Left cardiac atrium (tissue), 4 donors: ENCODE data around the gene CD300LF. TPM values are rescaled to one million over a fixed set of nuclear protein-coding genes. Genes with fewer than 3 reads are reported as not detected.

ENCODE experiments used
- ATAC-seq, 2 donors: fragments of 200-7000 bp; cut with Tn5 transposase; one replicate each; pipeline ENCODE4 v1.9.1; 2020; ENCODE audit warnings: mild to moderate bottlenecking in 2 of 2, moderate library complexity in 2 of 2
- DNase-seq: peaks from one replicate; pipeline ENCODE4 v3.0.0-alpha.2; 2020
- intact Hi-C, 2 donors: fragments of 100-400 bp; cut with DNase I; formaldehyde crosslinking; loops; one replicate each; pipeline versions ENCODE4 v1.14.1 to v1.15.1; 2022 to 2023
- total RNA-seq, 2 donors: library from RNA; stranded (reverse); fragmentation: NEBNext Ultra II Directional; extraction: Animal tissue kit (Norgen Biotek cat#: 25700); gene quantifications; one replicate each; pipeline ENCODE4 v1.2.1, GENCODE V29; 2021
- donor health status: DM: no; HTN: yes; CAD: no.
- donor health status: DM: no; HTN: yes; CAD: no; lungs with severe emphysema.
- donor health status: DM: yes; HTN: yes; CAD: no.
- donor health status: Dilated cardiomyopathy.

The CD300LF gene
- total RNA-seq, 2 donors from 2014 or later: 0.41 to 0.44 TPM

DNA sequence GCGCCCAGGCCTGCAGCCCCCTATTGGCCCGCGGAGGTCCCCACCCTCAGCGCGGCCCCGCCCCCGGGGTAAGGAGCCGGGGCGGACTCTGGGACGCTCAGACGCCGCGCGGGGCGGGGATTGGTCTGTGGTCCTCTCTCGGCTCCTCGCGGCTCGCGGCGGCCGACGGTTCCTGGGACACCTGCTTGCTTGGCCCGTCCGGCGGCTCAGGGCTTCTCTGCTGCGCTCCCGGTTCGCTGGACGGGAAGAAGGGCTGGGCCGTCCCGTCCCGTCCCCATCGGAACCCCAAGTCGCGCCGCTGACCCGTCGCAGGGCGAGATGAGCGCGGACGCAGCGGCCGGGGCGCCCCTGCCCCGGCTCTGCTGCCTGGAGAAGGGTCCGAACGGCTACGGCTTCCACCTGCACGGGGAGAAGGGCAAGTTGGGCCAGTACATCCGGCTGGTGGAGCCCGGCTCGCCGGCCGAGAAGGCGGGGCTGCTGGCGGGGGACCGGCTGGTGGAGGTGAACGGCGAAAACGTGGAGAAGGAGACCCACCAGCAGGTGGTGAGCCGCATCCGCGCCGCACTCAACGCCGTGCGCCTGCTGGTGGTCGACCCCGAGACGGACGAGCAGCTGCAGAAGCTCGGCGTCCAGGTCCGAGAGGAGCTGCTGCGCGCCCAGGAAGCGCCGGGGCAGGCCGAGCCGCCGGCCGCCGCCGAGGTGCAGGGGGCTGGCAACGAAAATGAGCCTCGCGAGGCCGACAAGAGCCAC is 36.0 kb upstream of the CD300LF start, which contains the start of gene NHERF1:
TSS of gene NHERF1 (plus strand) at position 100 of the 750 bp plus-strand sequence. CDS start at position 319, 219 bp downstream.
- intact Hi-C loops: loop anchor here in 1 of 2 donors (10.0 kb wide), 1 partner anchor 116 kb away; no protein-coding TSS in a partner anchor
- peak; percentile 96 for DNase-seq
- ATAC-seq: peak; percentile 95

- no peak for ATAC-seq
- intact Hi-C loops: loop anchor here in 1 of 2 donors (10.0 kb wide), 1 partner anchor 117 kb away; no protein-coding TSS in a partner anchor
- no peak for DNase-seq
Observed at GRCh38 chr17:74748279-74748528, 35.5 kb upstream of the CD300LF start.

GRCh38 chr17:74746922-74747321 is 34.2 kb upstream of the CD300LF start:
- intact Hi-C loops: loop anchor here in 1 of 2 donors (10.0 kb wide), 1 partner anchor 118 kb away; no protein-coding TSS in a partner anchor
- DNase-seq (no peak), ATAC-seq (no peak)

DNA sequence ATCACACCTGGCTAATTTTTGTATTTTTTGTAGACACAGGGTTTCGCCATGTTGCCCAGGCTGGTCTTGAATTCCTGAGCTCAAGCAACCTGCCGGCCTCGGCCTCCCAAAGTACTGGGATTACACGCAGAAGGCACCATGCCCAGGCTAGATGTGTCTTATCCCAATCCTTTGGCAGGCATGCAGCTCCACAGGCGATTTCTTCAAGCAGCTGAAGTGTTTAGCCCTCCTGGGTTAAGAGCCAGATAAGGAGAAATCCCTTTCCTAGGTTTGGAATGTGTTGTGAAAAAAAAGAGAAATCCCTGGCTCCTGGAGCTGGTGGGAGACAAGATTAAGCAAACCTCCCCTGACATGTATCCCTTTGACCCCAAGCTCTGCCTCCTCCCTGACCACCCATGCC is 33.7 kb upstream of the CD300LF start:
- ATAC-seq (no peak), DNase-seq (no peak)
- intact Hi-C loops: loop anchor here in 1 of 2 donors (10.0 kb wide), 1 partner anchor 118 kb away; no protein-coding TSS in a partner anchor

- no peak for ATAC-seq
- DNase-seq: no peak
- intact Hi-C loops: loop anchor here (2.0 to 10.0 kb wide), 2 partner anchors 25 to 119 kb away; no protein-coding TSS in a partner anchor
Observed at GRCh38 chr17:74745548-74746177, 32.9 kb upstream of the CD300LF start.

GRCh38 chr17:74744714-74745547 is 32.2 kb upstream of the CD300LF start:
- DNase-seq (peak; percentile 84), ATAC-seq (peak; percentile 13 to 19)
- intact Hi-C loops: loop anchor here (2.0 to 10.0 kb wide), 2 partner anchors 26 to 120 kb away; no protein-coding TSS in a partner anchor

DNA sequence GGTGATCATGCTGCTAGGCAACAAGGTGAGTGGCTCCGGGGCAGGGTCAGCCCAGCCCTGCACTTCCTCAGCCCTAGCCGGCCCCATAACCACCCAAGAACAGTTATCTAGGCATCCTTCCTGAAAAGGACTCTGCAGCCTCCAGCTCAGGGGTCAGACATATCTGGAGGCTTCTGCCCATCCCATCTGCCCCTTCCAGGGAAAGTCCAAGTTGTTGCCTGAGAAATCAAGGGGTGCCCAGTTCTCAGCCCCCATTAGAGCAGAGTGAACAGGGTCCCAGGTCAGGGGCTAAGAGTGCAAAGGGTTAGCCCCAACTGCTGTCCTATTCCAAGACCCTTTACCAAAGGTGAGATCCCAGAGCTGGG is 31.6 kb upstream of the CD300LF start:
- intact Hi-C loops: loop anchor here (2.0 to 10.0 kb wide), 2 partner anchors 26 to 120 kb away; no protein-coding TSS in a partner anchor
- DNase-seq (no peak), ATAC-seq (no peak)

GRCh38 chr17:74743755-74744154 is 31.0 kb upstream of the CD300LF start:
- no peak for DNase-seq
- intact Hi-C loops: loop anchor here (2.0 to 10.0 kb wide), 3 partner anchors 27 to 121 kb away; partner anchors contain the start of gene GRIN2C (in 1 of the 2)
- no peak for ATAC-seq

- ATAC-seq: no peak
- no peak for DNase-seq
- intact Hi-C loops: loop anchor here (2.0 to 10.0 kb wide), 2 partner anchors 116 to 122 kb away; partner anchors contain the start of gene GRIN2C (in 1 of the 2)
Observed at GRCh38 chr17:74742978-74743545, 30.3 kb upstream of the CD300LF start.

DNA sequence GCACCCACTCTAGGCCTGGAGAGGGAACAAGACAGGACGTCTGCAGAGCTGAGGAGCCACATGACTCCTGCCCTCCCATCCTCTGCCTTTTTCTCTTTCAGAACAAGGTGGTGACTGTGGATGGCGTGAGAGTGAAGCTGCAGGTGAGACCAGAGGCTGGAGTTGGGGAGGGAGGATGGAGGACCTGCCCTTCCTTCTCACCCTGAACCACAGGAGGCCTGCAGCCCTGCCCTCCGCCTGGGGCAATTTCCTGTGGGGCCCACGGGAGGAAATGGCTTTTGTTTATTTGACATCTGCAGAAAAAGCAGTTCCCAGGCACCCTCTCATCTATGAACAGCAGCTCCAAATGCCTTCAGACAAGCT is 29.4 kb upstream of the CD300LF start:
- intact Hi-C loops: loop anchor here (2.0 to 10.0 kb wide), 2 partner anchors 117 to 123 kb away; partner anchors contain the start of gene GRIN2C (in 1 of the 2)
- ATAC-seq (no peak), DNase-seq (no peak)

GRCh38 chr17:74740641-74741387 is 28.1 kb upstream of the CD300LF start:
- intact Hi-C loops: loop anchor here in 1 of 2 donors (10.0 kb wide), 1 partner anchor 124 kb away; no protein-coding TSS in a partner anchor
- ATAC-seq: no peak
- DNase-seq: no peak

- intact Hi-C loops: loop anchor here in 1 of 2 donors (10.0 kb wide), 1 partner anchor 125 kb away; no protein-coding TSS in a partner anchor
- no peak for ATAC-seq
- no peak for DNase-seq
Observed at GRCh38 chr17:74740173-74740572, 27.4 kb upstream of the CD300LF start.

GRCh38 chr17:74739227-74739831 is 26.6 kb upstream of the CD300LF start:
- intact Hi-C loops: loop anchor here in 1 of 2 donors (5.0 kb wide), 1 partner anchor 82 kb away; no protein-coding TSS in a partner anchor
- ATAC-seq: no peak
- DNase-seq: no peak

- intact Hi-C loops: loop anchor here in 1 of 2 donors (5.0 kb wide), 1 partner anchor 81 kb away; no protein-coding TSS in a partner anchor
- peak; percentile 38 to 42 for ATAC-seq
Observed at GRCh38 chr17:74738051-74738996, 25.6 kb upstream of the CD300LF start.

DNA sequence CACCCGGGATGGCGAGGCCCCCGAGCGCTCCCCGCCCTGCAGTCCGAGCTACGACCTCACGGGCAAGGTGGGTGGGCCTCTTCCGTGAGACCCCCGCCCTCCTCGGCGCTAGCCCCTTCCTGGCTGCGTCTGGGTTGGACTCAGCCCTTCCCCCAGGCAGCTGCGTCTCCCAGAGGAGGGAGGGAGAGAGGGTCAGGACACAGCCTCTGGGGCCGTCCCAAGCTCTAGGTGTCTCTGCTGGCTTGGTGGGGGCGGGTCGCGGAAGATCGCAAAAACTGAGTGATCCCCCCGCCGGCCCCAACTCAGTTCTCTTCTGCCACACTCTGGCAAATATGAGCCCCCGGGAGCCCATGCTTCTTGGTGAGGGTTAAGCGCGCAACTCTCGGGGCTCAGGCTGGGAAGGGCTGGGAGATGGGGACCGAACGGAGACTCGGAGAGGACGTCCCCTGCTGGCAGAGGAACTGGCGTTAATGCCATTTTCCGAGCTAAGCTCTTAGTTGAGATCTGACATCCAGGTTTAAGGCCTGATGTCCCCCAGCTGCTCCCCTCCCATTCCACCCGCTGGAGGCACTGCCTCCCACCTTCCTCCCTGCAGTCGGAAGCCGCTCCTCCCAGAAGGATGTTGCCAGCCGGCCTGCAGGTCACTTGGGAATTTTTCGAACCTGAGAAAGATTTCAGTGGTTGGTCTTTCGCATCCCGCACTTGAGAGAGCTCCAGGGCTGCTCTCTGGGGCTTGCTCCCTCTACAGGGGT is 24.8 kb upstream of the CD300LF start:
- ATAC-seq (peak; percentile 6 to 24), DNase-seq (no peak)
- intact Hi-C loops: loop anchor here in 1 of 2 donors (5.0 kb wide), 1 partner anchor 80 kb away; no protein-coding TSS in a partner anchor

More at GRCh38 chr17:74738051-74738996, 25.6 kb upstream of the CD300LF start:
- DNase-seq: no peak
